WERI-Rb-1 (cell line): ENCODE data around the gene PDGFRB.

ENCODE experiments used
- DNase-seq: peaks from one replicate; pipeline ENCODE4 v3.0.0-alpha.2; 2020
- H3K27ac ChIP-seq: fragments of 250-450 bp; sonication (Bioruptor Pico); 2 replicates; pipeline ENCODE4 v1.5.1; 2020; ENCODE audit warnings: mild to moderate bottlenecking, moderate library complexity
- H3K27me3 ChIP-seq: fragments of 250-450 bp; sonication (Bioruptor Pico); 2 replicates; pipeline ENCODE4 v1.5.1; 2021; ENCODE audit warnings: mild to moderate bottlenecking, low read depth, moderate library complexity; ENCODE audit not compliant: insufficient read depth, severe bottlenecking
- H3K36me3 ChIP-seq: fragments of 250-450 bp; sonication (Bioruptor Pico); 2 replicates; pipeline ENCODE4 v1.5.1; 2020; ENCODE audit warnings: mild to moderate bottlenecking, moderate library complexity
- H3K4me3 ChIP-seq: 2 replicates; pipeline ENCODE4 v1.5.1; 2011; ENCODE audit warnings: low read depth, mild to moderate bottlenecking, control low read depth, low read length
- H3K9me3 ChIP-seq: fragments of 250-450 bp; sonication (Bioruptor Pico); 2 replicates; pipeline ENCODE4 v1.5.1; 2021; ENCODE audit warnings: mild to moderate bottlenecking, moderate library complexity; ENCODE audit not compliant: severe bottlenecking
- CTCF ChIP-seq: IDR thresholded peaks from 2 replicates; pipeline ENCODE4 v1.5.1; 2011; ENCODE audit warnings: low read depth, mild to moderate bottlenecking, control low read depth, inconsistent platforms, low read length

The PDGFRB gene

GRCh38 chr5:150069672-150070627, 85.7 kb downstream of the PDGFRB start:
- Histone ChIP-seq H3K36me3 (no peaks in the 10 kb centered on the region), H3K4me3 (no peak overlapping the region), H3K9me3 (no peaks in the 10 kb centered on the region), H3K27me3 (no peaks in the 10 kb centered on the region), H3K27ac (no peak overlapping the region)
- no peak for DNase-seq
- TF ChIP-seq CTCF: no peak

DNA sequence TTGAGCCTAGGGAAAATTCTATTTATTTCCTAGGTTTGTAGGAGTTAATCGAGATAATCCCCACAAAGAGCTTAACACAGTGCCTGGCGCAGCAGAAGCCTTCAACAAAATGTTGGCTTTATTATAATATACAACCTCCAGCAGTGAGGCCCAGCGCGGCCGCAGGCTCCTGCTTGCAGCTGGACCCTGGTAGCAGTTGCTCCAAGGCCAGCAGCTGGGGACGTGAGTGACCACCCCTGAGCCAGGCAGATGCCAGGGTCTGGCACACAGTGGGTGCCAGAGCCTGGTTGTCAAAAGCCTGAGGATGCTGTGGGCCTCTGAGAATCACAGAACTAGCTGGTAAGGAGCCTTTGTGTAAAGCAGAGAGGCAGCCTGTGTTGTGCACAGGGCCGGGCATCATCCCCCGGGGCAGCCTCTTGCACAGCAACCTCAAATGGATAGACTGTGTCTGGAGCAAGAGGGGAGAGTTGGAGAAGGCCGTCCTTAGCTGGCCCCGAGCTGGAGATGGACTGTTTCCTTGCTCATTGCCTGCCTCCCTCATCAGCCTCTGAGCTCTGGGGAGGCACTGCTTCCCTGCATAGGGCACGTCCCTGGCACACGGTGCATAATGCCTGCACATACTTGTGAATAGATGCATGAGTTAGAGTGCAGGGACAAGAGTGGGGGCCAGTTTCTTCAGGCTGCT, 86.5 kb downstream of the PDGFRB start:
- Histone ChIP-seq H3K27me3 (no peaks in the 10 kb centered on the region), H3K4me3 (no peak overlapping the region), H3K9me3 (no peaks in the 10 kb centered on the region), H3K27ac (0 out of 2 replicates have a peak overlapping the region, but pooled peaks have one; percentile 12), H3K36me3 (no peaks in the 10 kb centered on the region)
- TF ChIP-seq CTCF: no peak
- no peak for DNase-seq

- DNase-seq: no peak
- Histone ChIP-seq H3K9me3 (no peaks in the 10 kb centered on the region), H3K4me3 (no peak overlapping the region), H3K27ac (no peak overlapping the region), H3K36me3 (no peaks in the 10 kb centered on the region), H3K27me3 (no peaks in the 10 kb centered on the region)
- TF ChIP-seq CTCF: no peak
Observed at GRCh38 chr5:150068472-150068871, 87.2 kb downstream of the PDGFRB start.

- Histone ChIP-seq H3K27me3 (no peaks in the 10 kb centered on the region), H3K4me3 (no peak overlapping the region), H3K9me3 (no peaks in the 10 kb centered on the region), H3K27ac (no peak overlapping the region), H3K36me3 (no peaks in the 10 kb centered on the region)
- TF ChIP-seq CTCF: no peak
- no peak for DNase-seq
Observed at GRCh38 chr5:150068071-150068470, 87.6 kb downstream of the PDGFRB start.

DNA sequence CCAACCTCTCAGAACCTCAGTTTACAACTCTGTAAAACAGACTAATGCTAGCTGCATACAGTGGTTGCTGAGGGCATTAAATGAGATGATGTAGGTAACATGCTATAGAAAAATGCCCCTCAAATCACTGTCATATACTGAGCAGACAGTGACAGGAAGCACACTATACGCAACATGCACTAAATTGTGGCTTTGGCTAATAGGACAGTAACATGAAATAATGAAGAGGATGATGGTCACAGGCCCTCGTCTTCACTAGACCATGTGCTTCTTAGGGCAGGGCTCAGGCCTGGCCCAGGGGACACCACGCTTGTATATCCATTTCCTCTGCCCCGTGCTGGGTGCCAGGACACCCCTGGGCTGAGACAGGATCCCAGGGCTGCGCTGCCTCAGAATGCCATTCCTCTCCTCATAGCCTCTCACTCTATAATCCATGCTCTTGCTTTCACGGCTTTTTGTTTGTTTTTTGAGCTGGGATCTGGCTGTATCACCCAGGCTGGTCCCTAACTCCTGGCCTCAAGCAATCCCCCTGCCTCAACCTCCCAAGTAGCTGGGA, 88.2 kb downstream of the PDGFRB start:
- no peaks in the 10 kb centered on the region for H3K36me3 ChIP-seq
- no peak overlapping the region for H3K4me3 ChIP-seq
- no peaks in the 10 kb centered on the region for H3K9me3 ChIP-seq
- no peak overlapping the region for H3K27ac ChIP-seq
- no peak for TF ChIP-seq CTCF
- no peaks in the 10 kb centered on the region for H3K27me3 ChIP-seq
- no peak for DNase-seq
